Measurements from ENCODE around the gene SPRY1.

SPRY1 gene

DNA sequence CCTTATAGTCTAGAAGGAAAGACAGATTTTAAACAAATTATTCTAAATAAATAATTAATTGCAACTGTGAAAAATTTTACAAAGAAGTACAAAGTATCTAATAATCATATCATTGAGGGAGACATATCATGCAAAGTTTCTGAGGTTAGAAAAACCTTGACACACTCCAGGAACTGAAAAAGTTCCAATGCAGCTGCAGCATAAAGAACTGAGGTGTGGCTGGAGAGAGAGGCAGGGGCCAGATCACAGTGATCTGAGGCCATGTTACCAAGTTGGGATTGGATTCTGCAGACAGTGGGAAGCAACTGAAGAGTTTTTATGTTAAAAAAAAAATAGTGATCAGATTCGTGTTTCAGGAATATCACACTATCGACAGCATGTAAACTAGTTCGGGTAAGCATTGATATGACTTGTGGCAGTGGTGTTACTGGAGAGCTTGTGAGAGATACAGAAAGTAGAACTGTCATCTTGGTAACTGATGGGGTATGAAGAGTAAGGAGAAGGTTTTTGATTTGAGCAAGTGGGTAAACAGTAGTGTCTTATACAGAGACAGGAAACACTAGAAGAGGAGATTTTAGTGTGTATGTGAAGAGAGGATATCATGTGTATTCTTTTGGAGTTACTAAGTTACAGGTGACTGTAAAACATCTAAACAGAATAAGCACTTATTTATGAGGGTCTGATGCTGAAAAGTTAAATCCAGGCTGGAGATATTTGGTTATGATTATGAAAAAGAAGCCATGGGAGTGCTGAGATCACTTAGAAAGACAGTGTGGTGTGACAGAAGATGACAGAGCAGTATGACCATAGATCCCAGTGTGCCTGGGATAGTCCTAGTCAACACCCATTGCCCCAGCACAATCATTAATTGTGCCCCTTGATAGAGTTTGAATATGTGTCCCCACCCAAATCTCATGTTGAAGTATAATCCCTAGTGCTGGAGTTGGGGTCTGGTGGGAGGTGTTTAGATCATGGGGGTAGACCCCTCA, 15.6 kb upstream of the SPRY1 start:
- no peak for DNase-seq

DNA sequence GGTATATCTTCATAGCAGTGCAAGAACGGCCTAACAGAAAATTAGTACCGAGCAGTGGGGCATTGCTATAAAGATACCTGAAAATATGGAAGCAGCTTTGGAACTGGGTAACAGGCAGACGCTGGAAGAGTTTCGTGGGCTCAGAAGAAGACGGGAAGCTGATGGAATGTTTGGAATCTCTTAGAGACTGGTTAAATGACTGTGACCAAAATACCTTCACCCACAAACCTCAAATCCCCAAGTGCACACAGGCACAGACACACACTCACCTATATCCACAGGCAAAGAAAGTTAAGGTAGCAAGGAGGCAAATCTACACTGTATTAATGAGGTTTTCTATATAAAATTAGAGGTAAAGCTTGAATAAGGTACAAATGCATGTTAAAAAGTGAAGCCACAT, 14.6 kb upstream of the SPRY1 start:
- DNase-seq: no peak

DNA sequence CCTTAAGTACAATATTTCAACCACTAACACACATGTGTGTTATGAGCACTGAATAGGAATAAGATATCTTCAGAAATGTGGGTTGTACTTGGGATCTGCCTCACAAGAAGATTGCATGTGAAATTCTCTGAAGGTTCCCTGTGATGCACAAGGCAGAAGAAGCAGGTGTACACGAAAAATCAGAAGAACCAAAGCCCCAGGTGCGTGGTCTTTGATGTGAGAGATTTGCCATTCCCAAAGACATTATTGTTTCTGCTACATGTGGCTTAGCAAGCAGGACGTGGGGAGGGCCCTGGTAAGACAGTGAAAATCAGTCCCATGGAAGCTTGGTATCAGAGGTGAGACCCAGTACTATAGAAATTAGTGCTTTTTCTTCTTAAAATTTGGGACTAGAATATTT, 13.0 kb upstream of the SPRY1 start:
- no peak for DNase-seq

DNA sequence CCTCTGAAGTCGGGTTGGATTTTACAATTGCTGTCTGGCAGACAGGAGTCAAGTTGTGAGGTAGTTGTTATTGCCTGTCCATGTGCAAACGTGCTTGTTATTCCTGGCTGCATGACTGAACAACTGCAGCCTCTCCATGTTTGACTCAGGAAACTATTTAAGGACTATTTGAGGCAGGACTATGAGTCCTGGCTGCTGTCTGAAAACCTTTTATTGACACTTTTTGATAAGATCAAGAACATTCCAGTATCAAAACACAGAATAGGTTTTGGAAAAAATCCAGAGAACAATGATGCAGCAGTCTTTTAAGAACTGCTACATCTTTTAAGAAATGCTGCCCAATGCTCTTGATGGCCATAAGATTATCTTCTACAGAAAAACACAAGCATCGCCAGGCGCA, 10.0 kb upstream of the SPRY1 start:
- DNase-seq: no peak

DNA sequence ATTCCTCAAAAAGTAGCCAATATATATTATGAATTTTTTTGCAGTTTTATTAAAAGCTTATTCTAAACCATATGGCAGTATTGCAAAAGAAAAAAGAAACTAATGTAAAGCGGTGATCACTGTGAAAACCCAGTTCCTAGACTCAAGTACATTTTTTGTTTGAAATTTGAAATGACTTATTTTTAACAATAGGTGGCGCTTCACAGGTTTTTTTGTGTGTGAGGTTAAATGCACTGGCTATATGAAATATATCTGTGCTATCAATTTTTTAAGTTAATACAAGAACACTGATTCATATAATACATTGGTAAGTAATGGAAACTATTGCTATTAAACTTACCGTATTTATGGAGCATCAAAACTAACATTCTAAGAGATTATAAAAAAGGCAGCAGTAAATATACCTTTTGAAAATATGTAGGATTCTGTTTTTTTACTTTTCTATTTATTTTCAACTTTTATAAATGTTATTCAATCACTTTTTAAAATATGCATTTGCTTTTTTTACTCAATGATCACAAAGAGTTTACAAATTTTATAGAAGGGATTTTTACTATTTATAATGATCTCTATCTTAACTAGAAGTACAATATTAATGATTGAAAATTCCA, 5.6 kb upstream of the SPRY1 start:
- DNase-seq: no peak

DNA sequence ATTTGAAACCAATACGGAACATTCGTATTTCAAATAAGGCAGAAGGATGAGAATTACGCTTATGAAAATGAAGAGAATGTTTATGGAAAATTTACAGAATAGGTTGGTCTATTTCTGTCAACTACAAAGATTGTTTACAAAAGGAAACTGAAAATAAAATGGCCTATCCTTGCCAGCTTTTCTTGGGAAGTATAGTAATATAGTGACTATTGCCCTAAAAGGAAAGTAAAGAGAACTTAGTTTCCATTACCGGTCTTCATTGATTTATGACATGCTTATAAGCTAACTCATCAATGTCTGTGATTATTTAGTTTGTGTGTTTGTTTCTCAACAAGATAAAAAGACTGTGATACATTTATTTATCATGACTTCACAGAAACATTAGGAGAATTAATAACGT, 2.9 kb upstream of the SPRY1 start:
- no peak for DNase-seq

DNA sequence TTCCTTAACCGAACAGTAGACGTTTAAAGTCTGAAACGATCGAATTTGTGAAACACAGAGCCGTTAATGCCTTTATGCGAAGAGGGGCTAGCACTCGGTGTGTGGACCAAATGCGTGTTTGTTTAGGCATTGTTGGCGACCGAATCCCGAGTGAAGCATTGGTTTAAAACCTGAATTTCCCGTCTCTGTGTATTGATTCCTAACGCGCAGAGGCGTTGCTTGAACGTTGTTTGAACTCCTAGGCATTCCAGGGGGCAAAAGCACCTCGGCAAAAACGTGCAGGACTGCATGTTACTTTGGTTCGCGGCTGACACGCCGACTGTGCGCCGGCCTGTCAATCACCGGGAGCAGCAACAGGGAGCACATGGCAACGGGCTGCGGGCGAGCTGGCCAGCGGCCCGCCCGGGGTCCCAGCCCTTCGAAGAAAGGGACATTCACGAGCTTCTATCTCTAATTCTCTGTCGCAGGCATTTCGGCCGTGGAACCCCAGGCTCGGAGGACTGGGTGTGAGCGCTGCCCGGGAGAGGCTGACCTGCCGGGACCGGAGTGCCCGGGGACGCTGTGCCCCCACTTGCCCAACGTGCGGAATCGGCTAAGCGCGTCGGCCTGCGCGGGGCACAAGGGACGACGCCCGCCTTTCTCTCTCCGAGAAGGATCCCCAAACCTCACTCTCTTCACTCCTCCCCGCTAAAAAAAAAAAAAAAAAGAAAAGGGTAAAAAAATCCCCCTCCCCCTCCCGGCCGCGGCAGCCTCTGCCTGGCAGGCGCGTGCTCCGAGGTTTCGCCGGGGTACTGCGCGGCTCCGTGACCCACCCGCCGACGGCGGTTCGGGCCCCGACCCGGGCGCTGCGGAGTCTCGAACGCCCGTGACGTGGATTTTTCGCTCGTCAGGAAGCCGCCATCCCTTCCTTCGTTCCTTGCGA, 810 bp downstream of the SPRY1 start:
- DNase-seq: peak; percentile 81

DNA sequence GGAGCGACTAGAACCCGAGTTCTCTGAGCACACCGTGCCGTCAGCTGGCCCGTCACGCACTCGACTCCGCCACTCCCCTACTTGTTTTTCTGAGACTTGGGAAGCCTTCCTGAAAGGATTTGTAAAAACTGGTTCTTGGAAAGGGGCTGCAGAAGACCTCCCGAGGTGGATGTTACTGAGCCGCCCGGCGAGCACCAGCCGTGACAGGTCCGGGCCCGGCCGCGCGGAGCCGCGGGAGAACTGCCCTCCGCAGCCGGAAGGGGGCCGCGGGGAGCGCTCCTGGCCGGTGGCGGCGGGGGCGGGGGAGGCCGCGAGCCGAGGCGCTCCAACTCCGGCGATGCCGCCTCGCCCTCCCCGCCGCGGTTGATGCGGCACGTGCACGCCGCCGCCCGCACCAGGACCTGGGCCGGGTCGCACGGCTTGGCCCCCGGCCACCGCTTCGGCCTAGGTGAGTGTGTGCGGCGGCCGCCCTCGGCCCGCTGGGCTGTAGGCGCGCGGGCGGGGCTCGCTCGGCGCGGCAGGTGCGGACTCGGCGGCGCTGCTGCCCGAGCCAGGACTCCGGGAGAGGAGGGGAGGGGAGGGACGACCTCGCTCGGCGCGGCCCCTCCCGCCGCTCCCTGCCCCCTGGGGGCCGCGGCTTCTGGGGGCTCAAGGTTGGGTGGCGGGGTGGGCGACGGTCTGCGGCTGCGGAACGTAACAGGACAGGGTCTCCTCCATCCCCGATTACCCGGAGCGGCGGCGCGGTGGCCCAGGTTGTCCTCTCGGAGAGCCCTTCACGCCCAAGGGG, 1.7 kb downstream of the SPRY1 start:
- peak; percentile 76 for DNase-seq

DNA sequence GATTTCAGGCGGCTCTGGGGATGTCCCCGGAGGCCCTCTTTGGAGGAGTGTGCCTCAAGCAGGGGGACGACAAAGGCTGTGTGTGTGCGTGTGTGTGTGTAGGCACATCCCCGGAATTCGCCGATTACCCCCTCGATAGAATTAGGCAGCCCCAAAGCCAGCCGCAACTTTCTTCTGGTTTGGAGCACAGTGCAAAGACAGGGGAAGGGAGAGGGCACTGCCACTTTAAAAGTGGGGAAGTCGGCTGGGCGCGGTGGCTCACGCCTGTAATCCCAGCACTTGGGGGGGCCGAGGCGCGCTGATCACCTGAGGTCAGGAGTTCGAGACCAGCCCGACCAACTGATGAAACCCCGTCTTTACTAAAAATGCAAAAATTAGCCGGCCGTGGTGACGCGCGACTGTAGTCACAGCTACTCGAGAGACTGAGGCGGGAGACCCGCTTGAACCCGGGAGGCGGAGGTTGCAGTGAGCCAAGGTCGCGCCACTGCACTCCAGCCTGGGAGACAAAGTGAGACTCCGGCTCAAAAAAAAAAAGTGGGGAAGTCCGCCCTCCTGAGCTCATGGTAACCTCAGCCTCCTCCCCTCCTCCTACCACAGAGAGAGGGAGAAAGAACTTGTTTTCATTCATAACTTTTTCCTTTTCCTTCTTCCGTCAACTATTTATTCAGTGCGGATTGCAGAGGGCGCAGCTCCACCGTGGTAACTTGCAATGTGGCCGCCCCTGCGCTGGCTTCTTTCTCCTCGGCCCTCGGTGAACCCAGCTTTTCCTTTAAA, 2.4 kb downstream of the SPRY1 start:
- peak; percentile 88 for DNase-seq

DNA sequence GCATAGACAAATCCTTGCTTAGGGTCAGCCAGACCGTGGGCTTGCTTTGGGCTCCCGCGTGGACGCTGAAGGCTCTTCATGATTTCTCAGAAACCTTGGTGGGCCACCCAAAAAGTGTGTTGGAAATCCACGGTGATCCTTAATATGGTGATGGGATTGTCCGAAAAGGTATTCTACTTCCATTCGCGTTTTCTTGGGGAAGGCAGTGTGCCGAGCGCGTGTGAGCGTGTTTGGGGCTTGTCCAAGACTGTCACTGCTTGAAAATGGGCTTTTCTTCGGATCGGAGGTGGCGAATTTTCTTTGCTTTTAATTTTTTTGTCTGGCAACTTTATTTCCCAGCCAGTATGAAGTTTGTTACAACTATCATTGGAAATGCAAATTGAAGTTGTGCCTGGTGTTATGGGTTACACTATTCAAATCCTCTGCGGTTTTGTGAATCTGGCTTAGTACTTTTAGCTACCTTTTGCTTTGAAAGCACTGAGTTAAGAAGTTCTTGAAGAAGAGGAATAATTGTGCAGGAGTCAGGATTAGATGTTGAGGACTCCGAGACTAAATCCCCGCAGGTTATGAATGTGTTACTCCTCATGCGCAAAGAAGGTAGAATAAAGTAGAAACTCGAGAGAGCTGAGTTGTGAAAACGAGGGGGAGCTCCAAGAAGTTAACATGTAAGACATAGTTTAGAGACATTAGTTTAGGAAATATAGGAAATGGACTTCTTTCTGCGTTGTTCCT, 3.2 kb downstream of the SPRY1 start:
- no peak for DNase-seq

DNA sequence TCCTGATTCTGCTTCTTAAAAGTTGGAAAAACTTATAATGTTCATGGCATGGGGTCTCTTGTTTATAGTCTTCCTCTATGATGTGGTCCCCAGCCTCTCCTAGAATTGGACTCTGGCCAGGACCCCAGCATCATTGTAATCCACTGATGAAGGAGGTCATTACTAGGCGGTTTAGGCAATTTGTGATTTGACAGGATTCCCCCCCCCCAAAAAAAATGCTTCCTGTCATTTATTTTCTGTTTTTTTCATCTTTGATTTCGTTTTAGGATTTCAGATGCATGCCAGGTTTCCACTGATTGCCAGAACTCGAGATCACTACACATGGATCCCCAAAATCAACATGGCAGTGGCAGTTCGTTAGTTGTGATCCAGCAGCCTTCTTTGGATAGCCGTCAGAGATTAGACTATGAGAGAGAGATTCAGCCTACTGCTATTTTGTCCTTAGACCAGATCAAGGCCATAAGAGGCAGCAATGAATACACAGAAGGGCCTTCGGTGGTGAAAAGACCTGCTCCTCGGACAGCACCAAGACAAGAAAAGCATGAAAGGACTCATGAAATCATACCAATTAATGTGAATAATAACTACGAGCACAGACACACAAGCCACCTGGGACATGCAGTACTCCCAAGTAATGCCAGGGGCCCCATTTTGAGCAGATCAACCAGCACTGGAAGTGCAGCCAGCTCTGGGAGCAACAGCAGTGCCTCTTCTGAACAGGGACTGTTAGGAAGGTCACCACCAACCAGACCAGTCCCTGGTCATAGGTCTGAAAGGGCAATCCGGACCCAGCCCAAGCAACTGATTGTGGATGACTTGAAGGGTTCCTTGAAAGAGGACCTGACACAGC, 4.9 kb downstream of the SPRY1 start:
- no peak for DNase-seq

DNA sequence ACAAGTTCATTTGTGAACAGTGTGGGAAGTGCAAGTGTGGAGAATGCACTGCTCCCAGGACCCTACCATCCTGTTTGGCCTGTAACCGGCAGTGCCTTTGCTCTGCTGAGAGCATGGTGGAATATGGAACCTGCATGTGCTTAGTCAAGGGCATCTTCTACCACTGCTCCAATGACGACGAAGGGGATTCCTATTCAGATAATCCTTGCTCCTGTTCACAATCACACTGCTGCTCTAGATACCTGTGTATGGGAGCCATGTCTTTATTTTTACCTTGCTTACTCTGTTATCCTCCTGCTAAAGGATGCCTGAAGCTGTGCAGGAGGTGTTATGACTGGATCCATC, 5.5 kb downstream of the SPRY1 start:
- no peak for DNase-seq

DNA sequence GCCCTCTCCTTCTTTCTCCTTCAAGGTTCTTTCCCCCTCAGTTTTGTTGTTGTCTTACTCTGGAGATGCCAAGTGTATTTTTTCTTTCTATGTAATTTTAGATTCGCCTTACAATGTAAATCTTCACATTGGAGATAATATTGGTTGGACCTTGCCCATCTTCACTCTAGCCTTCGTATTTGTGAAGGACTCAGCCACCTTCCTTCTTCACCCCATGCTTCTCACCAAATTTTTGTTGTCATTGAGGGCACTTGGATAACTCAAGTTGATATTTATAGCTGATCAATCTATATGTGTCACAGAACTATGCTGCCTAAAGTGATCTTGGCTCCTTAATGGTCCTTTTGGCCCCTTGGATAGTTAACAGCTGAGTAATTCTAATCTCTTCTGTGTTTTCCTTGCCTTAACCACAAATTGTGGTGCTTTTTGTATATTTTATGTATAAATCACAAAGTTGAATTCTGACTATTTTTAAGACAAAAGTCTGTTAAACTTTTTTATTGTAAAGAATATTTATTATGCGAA, 6.5 kb downstream of the SPRY1 start:
- no peak for DNase-seq

DNA sequence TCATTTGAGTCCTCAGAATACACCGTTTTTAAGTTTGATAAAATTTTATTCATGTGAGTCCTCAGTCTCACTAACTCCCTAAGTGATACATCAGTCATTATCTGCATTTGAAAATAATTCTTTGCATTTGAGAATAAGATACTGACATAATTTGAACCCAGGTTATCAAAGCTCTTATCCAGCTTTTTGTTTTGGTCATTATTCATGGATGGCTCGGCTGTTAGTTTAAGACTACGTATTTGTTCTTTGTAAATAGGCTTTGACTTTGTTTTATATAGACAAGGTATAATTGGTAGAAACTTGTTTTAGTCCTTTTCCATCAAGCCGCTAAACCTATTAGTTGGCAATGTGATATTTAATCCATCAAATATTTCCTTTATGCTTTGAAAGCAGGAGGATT, 7.9 kb downstream of the SPRY1 start:
- no peak for DNase-seq

DNA sequence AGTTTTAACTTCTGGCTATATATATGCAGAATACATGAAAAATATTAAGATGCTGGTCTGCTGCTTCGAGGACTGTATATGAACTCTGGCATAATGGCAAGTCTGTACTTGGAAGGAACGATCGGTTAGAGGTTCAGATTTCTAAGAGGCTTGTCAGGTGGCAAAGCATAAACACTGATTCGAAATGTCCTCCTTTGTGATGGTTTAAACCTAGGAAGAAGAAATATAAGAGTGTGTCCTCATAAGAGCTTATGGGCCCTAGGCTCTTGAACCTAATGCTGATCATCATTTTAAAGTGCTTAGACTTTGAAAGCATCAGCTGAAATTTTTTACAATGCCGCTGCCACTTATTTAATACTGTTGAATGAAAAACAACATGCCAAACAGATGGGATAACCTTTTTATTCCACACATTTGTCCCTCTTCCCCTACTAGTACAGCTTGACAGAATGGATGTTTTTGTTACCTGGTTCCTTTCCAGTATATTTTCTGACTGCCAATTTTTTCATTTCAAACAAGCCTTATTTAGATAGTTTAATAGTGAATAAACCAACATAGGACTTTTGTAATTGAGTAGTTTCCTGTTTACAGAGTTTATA, 8.8 kb downstream of the SPRY1 start:
- DNase-seq: no peak

DNA sequence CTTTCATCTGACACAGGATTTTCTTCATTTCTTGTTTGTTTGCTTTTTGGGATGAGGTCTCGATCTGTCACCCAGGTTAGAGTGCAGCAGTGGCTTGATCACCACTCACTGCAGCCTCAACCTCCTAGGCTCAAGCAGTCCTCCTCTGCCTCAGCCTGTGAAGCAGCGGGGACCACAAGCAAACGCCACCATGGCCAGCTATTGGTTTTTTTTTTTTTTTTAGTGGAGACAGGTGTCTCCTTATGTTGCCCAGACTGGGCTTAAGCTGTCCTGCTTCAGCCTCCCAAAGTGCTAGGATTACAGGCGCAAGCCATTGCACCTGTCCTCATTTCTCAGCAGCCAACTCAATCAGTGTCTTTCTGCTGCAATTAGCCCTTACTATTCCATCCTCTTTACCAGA, 10.3 kb downstream of the SPRY1 start:
- no peak for DNase-seq

DNA sequence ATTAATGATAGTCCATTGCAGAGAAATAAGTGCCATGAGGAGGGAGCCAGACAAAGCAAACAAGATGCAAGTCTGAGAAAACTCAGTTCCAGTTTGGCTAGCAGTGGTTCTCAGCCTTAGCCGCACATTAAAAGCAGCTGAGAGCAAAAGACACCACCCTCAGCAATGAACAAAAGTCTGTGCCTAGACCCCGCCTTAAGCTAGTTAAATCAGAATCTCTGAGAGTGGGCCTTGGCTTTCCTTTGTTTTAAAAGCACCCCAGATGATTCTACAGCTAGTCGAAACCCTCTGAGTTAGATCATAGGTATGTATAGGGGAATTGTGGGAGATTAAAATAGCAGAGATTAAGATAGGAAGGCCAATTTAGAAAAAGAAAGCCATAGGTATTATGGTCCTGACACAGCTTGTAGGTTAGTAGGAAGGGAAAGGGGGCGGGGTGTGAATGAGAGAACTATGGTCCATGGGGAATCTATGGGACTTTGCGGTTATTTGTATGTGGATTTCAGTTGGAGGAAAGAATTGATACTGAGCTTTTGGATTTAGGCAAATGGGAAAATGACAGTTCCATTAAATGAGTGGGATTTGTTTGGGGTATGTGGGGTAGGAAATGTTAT, 12.0 kb downstream of the SPRY1 start:
- no peak for DNase-seq

DNA sequence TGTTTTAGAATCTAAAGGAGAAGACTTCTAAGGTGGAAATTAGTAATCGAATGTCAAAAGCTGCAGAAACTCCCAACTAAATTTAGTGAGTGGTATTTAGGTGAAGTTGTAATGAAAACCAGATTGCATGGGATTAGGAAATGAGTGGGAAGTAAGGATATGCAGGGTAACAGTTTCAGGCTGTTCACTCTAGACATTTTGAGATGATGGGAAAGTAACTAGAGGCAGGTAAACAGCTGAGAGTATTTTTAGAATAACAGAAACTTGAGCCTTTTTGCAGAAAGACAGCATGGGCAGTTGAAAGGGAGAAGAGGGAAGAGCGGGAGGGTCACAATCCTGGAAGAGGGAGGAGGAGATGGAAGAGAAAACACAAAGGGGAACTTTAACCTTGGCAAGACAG, 12.7 kb downstream of the SPRY1 start:
- no peak for DNase-seq

DNA sequence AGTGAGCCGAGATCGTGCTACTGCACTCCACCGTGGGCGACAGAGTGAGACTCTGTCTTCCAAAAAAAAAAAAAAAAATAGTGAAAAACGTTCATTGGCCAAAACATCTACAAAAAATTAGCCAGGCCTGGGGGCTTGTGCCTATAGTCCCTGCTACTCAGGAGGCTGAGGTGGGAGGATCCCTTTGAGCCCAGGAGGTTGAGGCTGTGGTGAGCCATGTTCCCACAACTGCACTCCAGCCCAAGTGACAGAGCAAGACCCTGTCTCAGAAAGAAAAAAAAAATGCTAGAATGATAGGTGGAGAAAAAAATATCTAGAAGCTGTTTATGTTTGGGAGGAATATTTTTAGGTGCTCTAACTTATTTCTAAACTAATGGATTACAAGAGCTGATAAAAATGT, 14.9 kb downstream of the SPRY1 start:
- DNase-seq: no peak

Measured in left hindlimb (tissue), 1 donor.